Measurements from ENCODE around the gene CBLN3. TPM values are rescaled to one million over a fixed set of nuclear protein-coding genes. Genes with fewer than 3 reads are reported as not detected.

CBLN3 gene
- total and polyA plus RNA-seq, 9 of the 15 experiments (the other 6 are each of a cell fraction or from before 2014, with no cell fraction given) = 0.05 to 0.59 (median 0.26) TPM; not detected in 1

- TF ChIP-seq CEBPZ (IDR thresholded peaks at IDR 0.05; ENCODE audit: borderline replicate concordance, low read depth, low read length) = no peak
Observed at GRCh38 chr14:24429395-24430142, at the start of gene CBLN3, which contains the start of gene KHNYN (continued).

DNA sequence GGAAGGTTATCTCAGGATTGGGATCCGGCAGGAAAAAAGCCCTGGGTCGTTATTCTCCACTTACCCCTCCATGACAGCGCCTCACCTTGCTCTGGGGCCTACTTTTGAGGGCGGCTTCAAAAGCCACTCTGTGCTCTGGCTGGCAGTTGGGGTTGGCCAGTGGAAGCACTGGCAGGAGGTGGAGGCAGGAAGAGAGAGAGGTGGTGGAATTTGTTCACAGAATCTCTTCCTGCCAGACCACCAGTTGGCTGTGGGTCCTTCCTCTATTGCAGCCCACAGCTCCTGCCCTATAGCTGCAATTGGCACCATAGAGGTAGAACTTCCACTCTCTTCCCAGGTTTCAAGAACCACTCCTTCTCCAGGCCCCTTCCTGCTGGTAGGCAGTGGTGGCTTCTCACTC, 45.8 kb upstream of the CBLN3 start:
- DNase-seq (ENCODE audit: extremely low read depth in 1 of 4, low spot score in 3 of 4) (no peak), ATAC-seq (no peak), FAIRE-seq (no peak)
- Histone ChIP-seq H2AFZ (ENCODE audit: low read depth, low read length) (no peak overlapping the region), H3K4me3 (no peak overlapping the region), H3K27me3 (ENCODE audit: control insufficient read depth in 2 of 2, insufficient read depth in 2 of 2, low read length in 2 of 2) (no peaks in the 10 kb centered on the region), H3K9me3 (replicated peaks; ENCODE audit: control insufficient read depth, insufficient read depth, low read depth, low read length) (no peaks in the 10 kb centered on the region), H4K20me1 (replicated peaks; ENCODE audit: control insufficient read depth, insufficient read depth, low read length) (no peaks in the 10 kb centered on the region), H3K79me2 (ENCODE audit: control insufficient read depth, insufficient read depth, low read length) (no peaks in the 10 kb centered on the region), H3K9me1 (ENCODE audit: control insufficient read depth, insufficient read depth, low read length) (no peaks in the 10 kb centered on the region), H3K27ac (ENCODE audit: extremely low read depth, low read depth, low read length) (no peak overlapping the region), H3K36me3 (ENCODE audit: control insufficient read depth, insufficient read depth, low read length) (no peaks in the 10 kb centered on the region), H3K4me1 (replicated peaks in 1 of 2; ENCODE audit: control insufficient read depth in 2 of 2, insufficient read depth in 2 of 2, low read length in 2 of 2) (no peaks in the 10 kb centered on the region), H3K4me2 (ENCODE audit: insufficient read depth, low read length) (no peak overlapping the region), H3K9ac (ENCODE audit: insufficient read depth in 1 of 2, low read depth in 2 of 2, low read length in 2 of 2) (no peak overlapping the region)
- intact Hi-C loops (cut with micrococcal nuclease) (no loop called here), in situ Hi-C loops (cut with MboI) (no loop called here)
- ChIA-PET POLR2A (no interaction called here), CTCF (ENCODE audit: low intra/inter-chr PET ratio) (no interaction called here)
- 0% methylated on average over 3 of the region's 4 CpGs for WGBS (ENCODE audit: insufficient coverage, low coverage, missing lambda C conversion rate)
- no peak for TF ChIP-seq NEUROD1 (IDR thresholded peaks at IDR 0.05; ENCODE audit: borderline replicate concordance, low read depth, low read length, partially characterized antibody)
- no peak for TF ChIP-seq MTA1 (IDR thresholded peaks at IDR 0.05; ENCODE audit: borderline replicate concordance)
- no TSS peak for BruUV-seq (replicated peaks)
